Peyer's patch (tissue), 4 donors: Measurements from ENCODE around the gene KIF21A. TPM values are rescaled to one million over a fixed set of nuclear protein-coding genes. Genes with fewer than 3 reads are reported as not detected.

Experiments
- DNase-seq, 3 donors: peaks; one replicate each; pipeline ENCODE4 v3.0.0-alpha.2; 2017 to 2019
- H3K27ac ChIP-seq, 4 donors: fragments of 200-600 bp; sonication (generic); one replicate each; pipeline ENCODE4 v1.5.1; 2016 to 2019
- H3K27me3 ChIP-seq, 2 donors: fragments of 200-600 bp; sonication (generic); one replicate each; pipeline ENCODE4 v1.5.1; 2019
- H3K36me3 ChIP-seq, 3 donors: fragments of 200-600 bp; sonication (generic); one replicate each; pipeline ENCODE4 v1.5.1; 2016 to 2019
- H3K4me1 ChIP-seq, 4 donors: fragments of 200-600 bp; sonication (generic); one replicate each; pipeline ENCODE4 v1.5.1; 2016 to 2019
- H3K4me3 ChIP-seq, 4 donors: fragments of 200-600 bp; sonication (generic); 1 replicate in 3 of 4; 2 replicates in 1 of 4; pipeline ENCODE4 v1.5.1; 2016 to 2019; ENCODE audit warnings: mild to moderate bottlenecking in 1 of 4
- H3K9me3 ChIP-seq, 4 donors: fragments of 200-600 bp; sonication (generic); one replicate each; pipeline ENCODE4 v1.5.1; 2016 to 2019; ENCODE audit warnings: mild to moderate bottlenecking in 1 of 4
- POLR2A ChIP-seq, 2 donors: fragments of 450-650 bp; IDR thresholded peaks; one replicate each; pipeline ENCODE4 v1.5.1; 2017; ENCODE audit warnings: antibody characterized with exemption in 2 of 2, mild to moderate bottlenecking in 2 of 2, moderate library complexity in 2 of 2
- total RNA-seq, 4 donors: library from RNA; depleted of rRNA; stranded (reverse); fragments of >200 nt; gene quantifications; one replicate each; pipeline ENCODE4 v1.1.0, GENCODE V29; 2016
- TF ChIP-seq, protein P1 (sequence below), 6 experiments: fragments of 450-650 bp in 4 of 6; fragments of 200-600 bp in 2 of 6; sonication (generic) in 1 of 6; IDR thresholded peaks; one replicate each; pipeline ENCODE4 v1.5.1; 2017 to 2019; ENCODE audit warnings: antibody characterized with exemption in 6 of 6, mild to moderate bottlenecking in 3 of 6, moderate library complexity in 1 of 6

KIF21A gene
- total RNA-seq, 4 donors from 2014 or later: 14.7 to 41.3 (median 27.0) TPM

DNA sequence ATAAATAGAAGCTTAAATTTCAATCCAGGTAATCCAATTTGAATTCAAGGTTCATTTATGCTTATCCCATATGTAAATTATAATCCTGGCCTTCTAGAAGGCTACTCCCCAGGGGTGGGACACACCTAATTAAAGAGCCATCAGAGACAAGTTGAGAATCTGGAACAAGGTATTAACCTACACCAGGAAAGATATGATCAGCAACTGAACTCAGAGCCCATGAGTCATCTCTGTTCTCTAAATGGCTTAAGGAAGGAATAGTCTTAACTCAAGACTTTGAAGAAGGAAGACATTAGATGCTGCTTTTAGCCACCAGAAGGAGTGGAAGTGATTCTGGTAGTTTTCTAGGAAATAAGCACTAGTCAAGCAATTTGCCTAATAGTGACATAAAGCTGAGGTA, 88.0 kb downstream of the KIF21A start:
- TF ChIP-seq, protein P1, sequence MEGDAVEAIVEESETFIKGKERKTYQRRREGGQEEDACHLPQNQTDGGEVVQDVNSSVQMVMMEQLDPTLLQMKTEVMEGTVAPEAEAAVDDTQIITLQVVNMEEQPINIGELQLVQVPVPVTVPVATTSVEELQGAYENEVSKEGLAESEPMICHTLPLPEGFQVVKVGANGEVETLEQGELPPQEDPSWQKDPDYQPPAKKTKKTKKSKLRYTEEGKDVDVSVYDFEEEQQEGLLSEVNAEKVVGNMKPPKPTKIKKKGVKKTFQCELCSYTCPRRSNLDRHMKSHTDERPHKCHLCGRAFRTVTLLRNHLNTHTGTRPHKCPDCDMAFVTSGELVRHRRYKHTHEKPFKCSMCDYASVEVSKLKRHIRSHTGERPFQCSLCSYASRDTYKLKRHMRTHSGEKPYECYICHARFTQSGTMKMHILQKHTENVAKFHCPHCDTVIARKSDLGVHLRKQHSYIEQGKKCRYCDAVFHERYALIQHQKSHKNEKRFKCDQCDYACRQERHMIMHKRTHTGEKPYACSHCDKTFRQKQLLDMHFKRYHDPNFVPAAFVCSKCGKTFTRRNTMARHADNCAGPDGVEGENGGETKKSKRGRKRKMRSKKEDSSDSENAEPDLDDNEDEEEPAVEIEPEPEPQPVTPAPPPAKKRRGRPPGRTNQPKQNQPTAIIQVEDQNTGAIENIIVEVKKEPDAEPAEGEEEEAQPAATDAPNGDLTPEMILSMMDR (IDR thresholded peaks at IDR 0.05): no peak
- no peak for TF ChIP-seq POLR2A (IDR thresholded peaks at IDR 0.05)
- Histone ChIP-seq H3K36me3 (peaks cover 0 to 4% (median 0%) of the 10 kb centered on the region in 3 donors), H3K4me3 (no peak overlapping the region), H3K9me3 (no peaks in the 10 kb centered on the region), H3K27ac (no peak overlapping the region), H3K4me1 (no peaks in the 10 kb centered on the region), H3K27me3 (no peaks in the 10 kb centered on the region)
- DNase-seq: no peak

DNA sequence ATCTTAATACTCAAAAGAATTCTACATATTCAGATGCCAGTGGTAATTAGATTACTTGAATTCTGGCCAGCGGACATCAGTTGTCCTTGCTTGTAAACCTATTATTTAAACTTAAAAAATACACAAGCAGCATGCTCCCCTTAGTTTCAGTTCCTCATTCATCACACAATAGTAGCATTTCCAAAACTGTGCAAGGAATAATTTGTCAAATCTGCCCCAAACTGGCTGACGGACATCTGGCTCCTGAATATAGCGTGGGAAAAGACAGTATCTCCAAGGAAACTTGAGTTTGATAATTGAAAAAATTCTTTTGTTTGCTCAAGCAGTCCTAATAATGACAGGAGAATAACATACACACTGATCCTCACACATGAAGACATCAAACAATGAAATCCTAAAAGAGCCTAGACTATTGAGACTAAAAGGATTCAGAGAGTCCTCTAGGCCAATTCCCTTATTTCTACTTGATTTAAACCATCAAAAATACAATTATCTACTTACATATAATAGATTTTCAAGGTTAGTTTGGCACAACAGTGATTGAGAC, 90.4 kb downstream of the KIF21A start:
- Histone ChIP-seq H3K9me3 (no peaks in the 10 kb centered on the region), H3K4me1 (no peaks in the 10 kb centered on the region), H3K4me3 (no peak overlapping the region), H3K36me3 (peaks cover 0 to 4% (median 0%) of the 10 kb centered on the region in 3 donors), H3K27ac (no peak overlapping the region), H3K27me3 (no peaks in the 10 kb centered on the region)
- TF ChIP-seq, protein P1 (IDR thresholded peaks at IDR 0.05): no peak
- no peak for TF ChIP-seq POLR2A (IDR thresholded peaks at IDR 0.05)
- no peak for DNase-seq

DNA sequence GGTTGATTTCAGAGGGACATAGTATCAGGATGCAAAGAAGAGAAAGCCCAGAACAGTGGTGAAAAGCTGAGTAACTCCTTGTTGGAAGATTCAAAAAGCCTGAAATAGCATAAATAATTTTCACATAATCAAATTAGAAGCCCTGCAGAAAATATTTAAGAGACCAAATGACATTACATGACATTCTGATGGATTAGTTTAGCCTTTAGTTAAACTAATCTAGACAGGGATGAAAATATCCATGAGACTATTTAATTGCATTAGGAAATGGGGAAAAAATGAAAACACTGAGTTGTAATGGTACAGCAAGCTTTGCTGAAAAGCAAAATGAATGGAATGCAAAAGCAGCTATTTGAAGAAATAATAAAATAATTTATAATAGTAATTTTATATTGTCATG, 91.8 kb downstream of the KIF21A start:
- H3K27me3 ChIP-seq: no peaks in the 10 kb centered on the region
- no peak overlapping the region for H3K4me3 ChIP-seq
- no peak overlapping the region for H3K27ac ChIP-seq
- H3K9me3 ChIP-seq: no peaks in the 10 kb centered on the region
- no peaks in the 10 kb centered on the region for H3K4me1 ChIP-seq
- DNase-seq: no peak
- TF ChIP-seq, protein P1 (IDR thresholded peaks at IDR 0.05): no peak
- no peak for TF ChIP-seq POLR2A (IDR thresholded peaks at IDR 0.05)
- peaks cover 0 to 4% (median 0%) of the 10 kb centered on the region in 3 donors for H3K36me3 ChIP-seq

GRCh38 chr12:39348941-39349626, 93.8 kb downstream of the KIF21A start:
- Histone ChIP-seq H3K27me3 (no peaks in the 10 kb centered on the region), H3K4me1 (no peaks in the 10 kb centered on the region), H3K36me3 (no peaks in the 10 kb centered on the region), H3K27ac (no peak overlapping the region), H3K9me3 (no peaks in the 10 kb centered on the region), H3K4me3 (no peak overlapping the region)
- TF ChIP-seq, protein P1 (IDR thresholded peaks at IDR 0.05): no peak
- no peak for TF ChIP-seq POLR2A (IDR thresholded peaks at IDR 0.05)
- no peak for DNase-seq

- H3K27me3 ChIP-seq: no peaks in the 10 kb centered on the region
- H3K9me3 ChIP-seq: no peaks in the 10 kb centered on the region
- no peaks in the 10 kb centered on the region for H3K4me1 ChIP-seq
- TF ChIP-seq, protein P1 (IDR thresholded peaks at IDR 0.05): no peak
- no peak for TF ChIP-seq POLR2A (IDR thresholded peaks at IDR 0.05)
- DNase-seq: no peak
- H3K36me3 ChIP-seq: no peaks in the 10 kb centered on the region
- H3K4me3 ChIP-seq: no peak overlapping the region
- H3K27ac ChIP-seq: no peak overlapping the region
Measured at GRCh38 chr12:39348523-39348922, 94.4 kb downstream of the KIF21A start.
